H1 (cell line): Measurements from ENCODE around the gene PACRGL.

Experiments used
- JUND ChIP-seq: IDR thresholded peaks from 2 replicates; pipeline ENCODE4 v1.6.1; 2011; ENCODE audit warnings: mild to moderate bottlenecking, improper control_type of control experiment, low read length
- RAD21 ChIP-seq, 2 experiments: IDR thresholded peaks in 1 of 2; conservative IDR thresholded peaks in 1 of 2; 2 replicates each; pipeline ENCODE4 v1.6.1; 2011; ENCODE audit warnings: low read depth in 2 of 2, low read length in 2 of 2, improper control_type of control experiment in 1 of 2, inconsistent platforms in 1 of 2, mild to moderate bottlenecking in 1 of 2, moderate library complexity in 1 of 2

- no peak for TF ChIP-seq RAD21 (IDR thresholded peaks at IDR 0.05 in 1 of 2, conservative IDR thresholded peaks at IDR 0.05 in 1 of 2; ENCODE audit: low read depth in 2 of 2, low read length in 2 of 2)
- no peak for TF ChIP-seq JUND
These were observed 20.3 kb upstream of the PACRGL start for GRCh38 chr4:20679951-20680350.
